NCI-H2196 (cell line): ENCODE measurements around the gene ZDHHC12.

Experiments used
- DNase-seq: peaks from one replicate; lab custom pipeline; 2025; ENCODE audit not compliant: unreplicated experiment; lab: John Stamatoyannopoulos, UW

ZDHHC12 gene

DNA sequence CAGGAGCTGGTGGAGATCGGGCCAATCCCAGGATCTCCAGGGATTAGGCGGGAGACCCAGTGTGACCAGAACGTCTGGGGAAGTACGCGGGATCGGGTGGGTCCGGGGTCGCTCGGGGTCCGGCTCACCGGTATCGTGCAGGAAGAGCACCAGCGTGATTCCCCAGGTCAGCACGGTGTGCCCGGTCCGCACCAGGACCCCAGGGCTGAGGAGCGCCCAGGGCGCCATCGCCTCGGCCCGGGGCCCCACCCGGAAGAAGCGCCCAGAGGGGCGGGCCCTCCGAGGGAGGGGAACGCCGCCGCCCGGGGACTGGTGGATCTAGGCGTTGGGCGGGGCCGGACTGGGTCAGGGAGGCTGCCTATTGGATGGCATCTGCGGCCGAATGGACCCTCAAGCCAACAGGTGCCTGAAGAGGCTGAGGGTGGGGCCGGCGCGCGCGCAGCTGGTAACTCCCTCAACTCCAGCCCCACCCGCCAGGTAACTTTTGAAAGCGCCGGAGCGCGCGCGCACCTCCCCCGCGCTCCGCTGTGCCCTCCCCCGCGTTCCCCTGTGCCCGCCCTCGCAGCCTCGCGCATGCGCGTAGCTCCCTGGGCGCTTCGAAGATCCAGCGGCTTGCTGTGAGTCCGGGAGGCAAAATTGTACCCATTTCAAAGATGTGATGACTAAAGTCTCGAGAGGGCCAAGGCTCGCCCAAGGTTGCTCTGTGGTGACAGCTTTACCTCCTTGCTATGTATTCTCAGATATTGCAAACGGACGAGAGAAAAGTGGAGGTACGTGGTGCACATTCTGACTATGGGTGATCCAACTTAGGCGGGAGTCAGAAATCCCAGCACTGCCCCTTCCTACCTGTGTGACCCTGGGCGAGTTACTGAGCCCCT, at the start of gene ZDHHC12:
Gene ZDHHC12, minus strand, starts transcription at position 262 of the 878 bp plus-strand sequence. Its CDS starts 34 bp downstream, at position 228.
- DNase-seq = peak; percentile 99

DNA sequence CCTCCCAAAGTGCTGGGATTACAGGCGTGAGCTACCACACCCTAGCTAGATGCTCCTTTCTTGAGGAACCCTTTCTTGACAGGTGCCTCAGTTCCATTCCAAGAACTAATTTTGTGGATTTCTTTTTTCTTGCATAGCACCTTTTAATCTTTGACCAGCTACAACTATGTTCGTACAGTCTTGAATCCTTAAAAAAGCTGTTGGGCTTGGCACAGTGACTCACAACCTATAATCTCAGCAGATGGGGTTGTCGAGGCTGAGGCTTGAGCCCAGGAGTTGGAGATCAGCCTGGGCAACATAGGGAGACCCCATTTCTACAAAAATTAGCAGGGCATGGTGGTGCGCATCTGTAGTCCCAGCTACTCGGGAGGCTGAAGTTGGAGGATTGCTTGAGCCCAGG, 49.1 kb upstream of the ZDHHC12 start:
- no peak for DNase-seq

DNA sequence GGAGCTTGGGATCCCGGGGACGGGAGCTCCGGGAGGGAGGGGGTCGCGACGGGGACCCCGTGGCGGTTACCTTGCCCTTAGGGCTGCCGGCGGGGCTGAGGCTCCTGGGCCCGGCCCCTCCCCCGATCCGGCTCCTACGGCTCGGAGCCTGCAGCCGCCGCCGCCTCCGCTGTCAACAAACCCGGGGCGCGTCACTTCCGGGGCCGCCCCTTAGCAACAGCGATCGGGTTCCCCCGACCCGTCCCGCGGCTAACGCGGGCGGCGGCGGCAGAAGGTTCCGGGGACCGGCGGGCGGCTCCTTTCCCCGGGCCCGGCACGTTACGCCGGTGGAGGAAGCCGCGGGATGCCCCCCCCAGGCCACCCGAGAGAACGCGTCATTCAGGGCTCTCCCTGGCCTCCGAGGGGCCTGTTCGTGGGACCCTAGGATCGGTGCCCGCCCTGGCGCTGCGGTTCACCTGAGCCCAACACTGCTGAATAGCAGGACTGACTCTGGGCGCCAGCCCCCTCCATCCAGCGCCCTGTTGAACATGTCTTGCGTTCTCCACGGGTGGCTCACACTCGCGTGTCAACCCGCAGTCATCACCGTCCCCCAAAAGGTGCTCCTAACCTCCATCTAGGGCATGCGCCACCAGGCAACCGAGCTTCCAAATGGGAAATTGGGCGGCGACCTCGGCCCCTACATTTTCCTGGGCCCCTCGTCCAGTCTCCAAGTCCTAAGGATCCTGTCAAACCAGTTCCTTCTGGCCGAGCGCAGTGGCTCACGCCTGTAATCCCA, 48.0 kb upstream of the ZDHHC12 start, which contains the start of gene ZER1:
Gene ZER1, minus strand, starts transcription at position 183 of the 775 bp plus-strand sequence. CDS start 16,362 bp downstream, outside the sequence.
- DNase-seq = peak; percentile 93

DNA sequence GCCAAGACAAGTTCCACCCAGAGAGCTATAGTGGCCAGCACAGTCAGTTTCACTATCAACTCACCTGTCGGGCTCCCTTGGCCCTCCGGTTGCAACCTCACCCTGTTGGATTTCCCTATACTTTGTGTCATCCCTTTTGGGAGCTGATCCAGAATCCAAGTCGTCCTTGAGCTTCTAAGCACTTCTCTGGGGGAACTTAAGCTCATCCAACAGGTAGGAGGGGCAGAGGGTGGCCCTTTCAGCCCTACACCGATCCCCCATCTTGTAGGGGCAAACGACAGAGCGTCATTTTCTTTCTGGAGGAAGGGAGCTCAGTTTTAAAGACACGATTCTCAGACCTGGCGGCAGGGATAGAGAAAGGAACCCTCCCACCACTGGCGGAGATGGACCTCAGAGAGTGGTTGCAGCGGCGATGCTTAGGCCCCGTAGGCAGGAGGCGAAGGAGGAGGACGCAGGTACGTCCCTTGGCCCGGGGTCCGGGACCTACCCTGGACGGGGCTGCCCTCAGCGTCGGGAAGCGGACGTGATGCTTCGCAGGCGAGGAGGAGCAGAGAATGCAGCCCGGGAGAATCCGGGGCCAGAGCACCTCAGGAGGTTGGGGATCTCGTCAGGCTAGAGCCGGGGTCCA, 47.3 kb upstream of the ZDHHC12 start:
- DNase-seq = no peak

DNA sequence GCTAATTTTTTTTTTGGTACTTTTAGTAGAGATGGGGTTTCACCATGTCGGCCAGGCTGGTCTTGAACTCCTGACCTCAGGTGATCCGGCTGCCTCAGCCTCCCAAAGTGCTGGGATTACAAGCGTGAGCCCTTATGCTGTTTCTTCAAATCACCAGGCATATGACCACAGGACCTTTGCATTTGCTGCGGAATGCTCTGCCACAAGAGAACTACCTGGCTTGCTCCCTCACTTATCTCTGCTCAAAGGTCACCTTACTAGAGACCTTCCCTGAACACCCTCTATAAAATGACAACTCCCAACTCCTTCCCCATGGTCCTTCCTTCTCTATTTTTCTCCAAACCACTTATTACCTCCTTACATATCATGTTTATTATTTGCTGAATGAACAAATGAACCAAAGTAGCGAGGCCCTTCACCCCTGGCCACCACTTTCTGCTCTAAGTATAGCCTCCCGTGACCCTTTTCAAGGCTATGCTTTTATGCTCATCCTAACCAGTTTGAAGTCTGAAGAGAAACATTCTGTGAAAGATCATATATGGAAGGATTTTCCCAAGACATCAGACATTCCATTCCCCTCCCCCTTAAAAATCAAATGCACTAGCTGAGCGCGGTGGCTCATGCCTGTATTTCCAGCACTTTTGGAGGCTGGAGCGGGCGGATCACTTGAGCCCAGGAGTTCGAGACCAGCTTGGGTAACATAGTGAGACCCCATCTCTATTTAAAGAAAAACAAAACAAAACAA, 46.5 kb upstream of the ZDHHC12 start:
- DNase-seq = no peak

GRCh38 chr9:128768606-128769005, 44.7 kb upstream of the ZDHHC12 start:
- DNase-seq = no peak

- DNase-seq = no peak
Measured at GRCh38 chr9:128765499-128765898, 41.6 kb upstream of the ZDHHC12 start.

GRCh38 chr9:128764361-128764760, 40.4 kb upstream of the ZDHHC12 start:
- no peak for DNase-seq

DNA sequence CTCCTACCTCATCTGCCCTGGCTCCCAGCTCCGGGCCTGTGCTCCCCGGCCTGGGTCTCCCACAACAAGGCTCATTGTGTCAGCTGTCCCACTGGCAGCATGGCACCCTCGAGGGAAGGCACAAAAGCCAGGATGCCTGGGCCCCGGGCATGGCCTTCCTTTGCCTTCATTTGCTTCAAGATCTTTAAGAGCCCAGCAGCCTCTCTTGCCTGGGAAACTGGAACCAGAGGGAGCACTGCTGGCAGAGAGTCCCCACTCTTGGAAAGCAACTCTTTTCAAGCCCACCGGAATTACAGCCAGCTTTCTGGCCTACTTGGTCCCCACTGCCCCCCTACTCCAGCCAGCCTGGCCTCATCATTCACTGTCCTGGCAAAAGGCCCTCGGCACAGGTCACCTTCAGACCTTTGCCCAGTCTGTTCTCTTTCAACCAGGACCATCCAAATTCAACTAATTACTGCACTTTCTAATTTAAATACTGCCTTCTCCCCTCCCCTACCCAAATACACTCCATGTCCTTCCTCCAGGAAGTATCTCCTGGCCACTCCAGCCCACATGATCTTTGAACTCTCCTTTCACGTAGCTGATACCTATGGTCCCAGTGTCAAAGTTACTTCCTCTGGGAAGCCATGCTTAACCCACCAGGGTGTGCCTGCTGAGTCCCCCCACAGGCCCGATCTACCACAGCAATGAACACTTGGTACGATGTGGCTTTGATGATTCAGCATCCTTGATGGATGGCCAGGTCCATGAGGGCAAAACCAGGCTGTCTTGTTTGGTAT, 38.9 kb upstream of the ZDHHC12 start:
- no peak for DNase-seq

DNA sequence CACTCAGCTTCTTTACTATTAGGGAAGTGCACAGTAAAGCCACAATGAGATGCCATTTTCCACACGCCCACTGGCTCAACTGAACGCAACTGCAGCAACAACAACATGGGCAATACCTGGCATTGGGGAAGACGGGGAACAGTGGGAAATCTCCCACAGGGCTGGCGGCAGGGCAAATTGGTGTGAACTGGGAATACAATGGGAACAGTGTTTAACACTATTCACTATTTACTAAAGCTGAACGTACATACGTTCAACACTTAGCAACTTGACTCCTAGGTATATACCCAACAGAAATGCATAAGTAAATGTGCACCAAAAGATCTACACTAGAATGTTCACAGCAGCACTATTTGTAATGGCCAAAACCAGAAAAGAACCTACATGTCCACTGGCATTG, 33.7 kb upstream of the ZDHHC12 start:
- no peak for DNase-seq

GRCh38 chr9:128753627-128754026, 29.7 kb upstream of the ZDHHC12 start:
- DNase-seq = no peak

- DNase-seq = no peak
Measured at GRCh38 chr9:128750926-128751595, 27.1 kb upstream of the ZDHHC12 start.

DNA sequence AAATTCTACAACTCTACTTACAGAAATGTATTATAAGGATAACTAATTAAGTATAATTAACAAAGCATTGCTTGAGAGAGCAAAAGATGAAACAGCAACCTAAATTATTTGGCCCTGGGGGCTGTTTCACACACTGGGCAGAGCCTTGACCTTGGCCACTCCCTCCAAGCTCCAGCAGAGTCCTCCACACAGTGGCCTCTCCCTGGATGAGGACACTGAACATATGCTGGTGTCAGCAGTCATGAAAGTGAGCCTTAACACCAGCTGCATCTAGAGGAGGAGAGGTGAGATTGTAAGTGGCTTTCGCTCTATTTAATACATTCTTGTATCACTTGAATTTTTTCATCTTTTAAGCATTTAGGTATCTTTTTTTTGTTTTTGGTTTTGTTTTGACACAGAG, 23.3 kb upstream of the ZDHHC12 start:
- no peak for DNase-seq

DNA sequence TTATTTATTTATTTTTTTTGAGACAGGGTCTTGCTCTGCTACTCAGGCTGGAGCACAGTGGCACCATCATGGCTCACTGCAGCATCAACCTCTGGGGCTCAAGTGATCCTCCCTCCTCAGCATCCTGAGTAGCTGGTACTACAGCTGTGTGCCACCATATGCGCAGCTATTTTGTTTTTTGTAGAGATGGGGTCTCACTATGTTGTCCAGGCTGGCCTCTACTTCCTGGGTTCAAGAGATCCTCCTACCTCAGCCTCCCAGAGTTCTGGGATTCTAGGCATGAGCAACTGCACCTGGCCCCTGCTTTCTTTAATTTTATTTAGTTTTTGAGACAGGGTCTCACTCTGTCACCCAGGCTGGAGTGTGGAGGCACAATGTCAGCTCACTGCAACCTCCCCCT, 19.5 kb upstream of the ZDHHC12 start:
- DNase-seq = no peak

DNA sequence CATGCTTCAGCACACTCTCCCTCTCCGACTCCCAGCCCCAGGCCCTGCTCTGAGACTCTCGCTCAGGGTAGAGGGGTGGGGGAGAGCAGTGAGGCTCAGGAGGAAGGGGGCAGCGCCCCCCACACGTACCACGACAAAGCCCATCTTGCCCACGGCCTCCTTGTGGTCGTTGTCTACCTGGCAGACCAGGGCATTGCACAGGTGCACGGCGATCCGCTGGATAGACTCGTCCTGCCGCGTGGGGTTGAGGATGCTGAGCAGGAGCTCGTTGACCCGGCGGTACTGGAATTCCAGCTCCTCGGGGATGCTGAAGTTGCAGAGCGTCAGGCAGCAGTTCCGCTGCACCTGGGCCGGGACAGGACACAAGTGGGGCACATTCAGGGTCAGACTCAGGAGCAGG, 18.5 kb upstream of the ZDHHC12 start:
- DNase-seq = no peak

DNA sequence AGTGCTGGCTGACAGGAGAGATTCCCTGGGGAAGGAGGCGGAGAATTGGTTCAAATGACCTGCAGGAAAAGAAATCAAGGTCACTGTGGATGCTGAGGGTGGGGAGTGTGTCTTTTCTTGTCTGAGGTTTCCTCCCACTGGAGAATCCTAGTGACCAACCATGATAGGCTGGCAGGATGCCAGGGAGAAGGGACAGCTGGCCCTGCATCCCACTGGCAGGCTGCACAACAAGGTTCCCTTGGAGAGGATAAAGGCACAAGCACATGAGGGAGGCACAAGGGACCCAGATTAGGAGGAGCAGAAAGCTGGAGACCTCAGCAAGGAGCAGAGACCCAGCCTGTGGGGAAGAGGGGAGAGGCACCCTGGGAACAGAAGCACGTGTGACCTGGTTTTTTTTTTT, 11.4 kb upstream of the ZDHHC12 start:
- DNase-seq = no peak

GRCh38 chr9:128733256-128733655, 9.3 kb upstream of the ZDHHC12 start:
- peak; percentile 31 for DNase-seq

DNA sequence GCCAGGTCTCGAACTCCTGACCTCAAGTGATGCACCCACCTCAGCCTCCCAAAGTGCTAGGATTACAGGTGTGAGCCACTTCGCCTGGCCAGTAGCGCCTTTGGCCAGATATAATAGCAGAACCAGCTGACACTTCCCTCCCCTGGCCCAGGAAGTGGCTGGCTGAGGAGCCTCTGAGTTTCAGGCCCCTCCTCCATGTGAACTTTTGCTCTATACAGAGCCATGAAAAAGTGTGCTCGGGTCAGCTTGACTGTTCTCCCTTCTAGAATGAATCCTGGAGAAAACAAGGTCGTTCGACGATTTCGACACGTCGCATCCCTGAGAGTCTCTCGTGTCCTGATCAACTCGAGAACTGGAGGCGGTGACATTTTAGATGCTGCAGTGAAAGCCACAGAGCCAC, 8.6 kb upstream of the ZDHHC12 start:
- DNase-seq = no peak

DNA sequence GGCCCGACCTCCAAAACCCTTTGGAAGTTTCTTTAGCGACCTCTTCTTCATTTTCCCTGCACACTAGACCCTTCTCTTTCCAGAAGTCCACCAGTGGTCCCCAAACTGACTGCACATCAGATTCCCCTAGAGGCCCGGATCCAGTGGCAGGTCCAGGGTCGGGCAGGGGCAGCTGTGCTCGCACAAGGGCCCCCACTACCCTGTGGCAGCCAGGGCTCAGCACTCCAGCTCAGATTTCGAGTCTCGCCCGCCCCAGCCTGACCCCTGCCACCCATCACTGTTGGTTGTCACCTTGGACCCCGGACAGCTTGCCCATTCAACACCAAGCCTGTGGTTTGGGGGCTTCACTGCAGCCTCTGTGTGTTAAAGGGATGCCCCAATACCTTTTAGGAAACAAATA, 7.8 kb upstream of the ZDHHC12 start:
- DNase-seq = no peak

DNA sequence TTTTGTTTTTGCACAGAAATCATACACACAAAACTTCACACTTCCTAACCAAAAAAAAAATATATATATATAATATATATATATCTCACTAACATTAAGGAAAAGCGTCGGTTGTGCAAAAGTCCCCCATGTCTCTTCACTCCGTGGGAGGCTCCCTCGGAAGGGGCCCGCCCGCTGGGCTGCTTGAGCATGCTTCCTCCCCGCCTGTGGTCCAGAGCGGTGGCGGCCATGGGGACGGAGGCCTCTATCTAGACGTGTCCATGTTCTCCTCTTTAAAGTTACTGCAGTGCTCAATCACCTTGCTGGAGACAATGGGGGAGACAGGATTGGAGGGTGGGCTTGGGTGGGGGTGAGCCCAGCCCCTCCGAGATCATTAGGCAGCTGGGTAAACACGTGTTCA, 7.2 kb upstream of the ZDHHC12 start:
- DNase-seq = no peak
